Activated naive CD8-positive, alpha-beta T cell treated with anti-CD3 and anti-CD28 coated beads, Interleukin-2, amount 50 U/mL, for 16 hours (primary cell): ENCODE results near the gene ATP5F1D.
"Not testable (repeated sequence)": the region's sequence is repeated elsewhere in the genome, so short reads cannot be mapped to it uniquely, and the experiment has no call there.

Experiments
- DNase-seq: peaks from one replicate; pipeline ENCODE4 v3.0.0-alpha.2; 2020; ENCODE audit warnings: low read depth, low spot score

ATP5F1D gene

DNA sequence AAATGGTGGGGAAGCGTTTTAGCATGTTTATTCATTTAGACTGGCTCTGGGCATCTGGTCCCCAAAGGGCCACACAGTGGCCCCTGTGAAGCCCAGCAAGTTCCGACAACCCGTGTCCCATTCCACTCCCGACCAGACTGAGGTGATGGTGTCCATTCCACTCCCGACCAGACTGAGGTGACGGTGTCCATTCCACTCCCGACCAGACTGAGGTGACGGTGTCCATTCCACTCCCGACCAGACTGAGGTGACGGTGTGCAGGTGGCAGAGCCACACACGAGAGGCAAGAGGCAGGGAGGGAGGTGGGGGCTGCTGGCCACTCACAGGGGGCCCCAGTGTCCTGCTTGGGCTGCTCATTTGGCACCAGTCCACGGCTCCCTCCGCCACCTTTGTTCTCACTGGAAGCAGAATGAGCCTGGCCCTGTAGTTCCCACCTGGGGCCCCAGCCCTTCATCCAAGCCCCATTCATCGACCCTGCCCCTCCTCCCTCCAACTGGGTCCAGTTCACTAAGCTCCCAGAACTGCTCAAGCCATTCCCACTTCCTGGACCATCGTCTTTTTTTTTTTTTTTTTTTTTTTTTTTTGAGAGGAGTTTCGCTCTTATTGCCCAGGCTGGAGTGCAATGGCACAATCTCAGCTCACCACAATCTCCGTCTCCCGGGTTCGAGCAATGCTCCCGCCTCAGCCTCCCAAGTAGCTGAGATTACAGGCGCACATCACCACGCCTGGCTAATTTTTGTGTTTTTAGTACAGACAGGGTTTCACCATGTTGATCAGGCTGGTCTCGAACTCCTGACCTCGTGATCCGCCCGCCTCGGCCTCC is 4.9 kb downstream of the ATP5F1D start:
- DNase-seq: not testable (repeated sequence)

DNA sequence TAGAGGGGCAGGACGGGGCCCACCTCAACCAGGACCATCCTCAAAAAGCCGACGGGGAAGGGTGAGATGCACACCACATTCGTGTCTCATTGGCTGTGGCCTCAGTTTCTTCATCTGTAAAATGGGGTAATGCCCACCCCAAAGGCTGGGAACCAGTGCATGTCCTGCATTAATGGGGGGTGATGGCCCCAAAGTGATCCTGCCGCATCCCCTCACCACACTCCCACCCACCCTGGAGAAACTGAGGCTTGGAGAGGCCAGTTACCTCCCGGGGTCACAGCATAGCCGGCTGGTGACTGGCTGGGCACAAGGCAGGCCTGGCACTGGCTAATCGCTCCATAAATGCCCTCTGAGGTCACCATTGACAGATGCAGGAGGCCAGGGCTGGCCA is 6.2 kb downstream of the ATP5F1D start:
- DNase-seq: no peak

DNA sequence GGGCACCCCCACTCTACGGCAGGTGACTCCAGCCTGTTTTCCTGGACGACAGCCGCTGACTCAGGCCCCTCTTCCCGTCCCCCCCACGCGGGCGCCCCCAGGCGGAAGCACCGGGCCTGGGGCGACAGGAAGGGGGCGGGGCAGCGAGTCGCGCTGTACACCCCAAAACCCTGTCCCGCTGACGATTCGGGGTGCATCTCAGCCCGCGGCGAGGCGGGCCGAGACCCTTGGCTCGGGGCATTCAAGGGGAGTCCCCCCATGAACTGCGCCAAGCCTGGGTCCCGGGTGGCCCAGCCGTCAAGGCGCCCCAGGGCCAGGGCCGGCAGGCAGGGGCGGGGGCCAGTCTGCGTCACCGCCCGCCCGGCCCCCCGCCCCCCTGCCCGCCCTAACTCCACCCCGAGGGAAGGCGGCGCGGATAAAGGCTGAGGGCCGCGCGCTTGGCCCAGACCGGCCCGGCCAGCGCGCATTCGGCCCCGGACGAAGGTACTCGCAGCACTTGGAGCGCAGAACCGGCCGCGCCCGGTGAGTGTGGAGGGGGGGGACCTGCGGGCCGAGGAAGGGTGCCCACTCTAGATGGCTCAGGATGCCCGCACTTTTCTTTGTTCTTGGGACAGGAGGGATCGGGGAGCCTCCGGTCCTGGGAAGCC is 6.7 kb downstream of the ATP5F1D start, which contains the start of gene MIDN:
MIDN (plus strand) TSS at position 445 of the 647 bp plus-strand sequence. CDS start 1,714 bp downstream, outside the sequence.
- no peak for DNase-seq

DNA sequence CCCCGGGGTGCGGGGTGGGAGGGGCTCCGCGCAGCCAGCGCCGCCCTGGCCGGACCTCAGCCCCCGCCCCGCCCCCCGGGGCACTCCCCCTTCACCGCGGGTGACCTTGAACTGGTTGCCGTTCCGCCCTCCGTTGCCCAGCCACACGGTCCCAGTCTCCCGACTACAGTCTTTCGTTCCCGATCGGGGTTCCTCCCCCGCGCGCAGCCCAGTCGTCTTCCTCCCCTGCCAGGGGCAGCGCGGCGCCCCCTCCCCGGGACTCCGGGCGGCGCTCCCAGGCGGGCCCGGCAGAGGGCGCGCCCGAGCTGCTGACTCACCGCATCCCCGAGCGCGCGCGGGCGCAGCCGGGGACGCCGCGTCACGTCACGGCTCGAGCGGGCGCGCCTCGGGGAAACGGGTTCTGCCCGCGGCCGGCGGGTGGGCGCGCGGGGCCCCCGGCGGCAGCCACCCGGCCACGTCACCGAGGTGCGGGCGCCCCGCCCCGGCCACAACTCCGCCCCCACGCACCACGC is 7.3 kb downstream of the ATP5F1D start:
- no peak for DNase-seq

DNA sequence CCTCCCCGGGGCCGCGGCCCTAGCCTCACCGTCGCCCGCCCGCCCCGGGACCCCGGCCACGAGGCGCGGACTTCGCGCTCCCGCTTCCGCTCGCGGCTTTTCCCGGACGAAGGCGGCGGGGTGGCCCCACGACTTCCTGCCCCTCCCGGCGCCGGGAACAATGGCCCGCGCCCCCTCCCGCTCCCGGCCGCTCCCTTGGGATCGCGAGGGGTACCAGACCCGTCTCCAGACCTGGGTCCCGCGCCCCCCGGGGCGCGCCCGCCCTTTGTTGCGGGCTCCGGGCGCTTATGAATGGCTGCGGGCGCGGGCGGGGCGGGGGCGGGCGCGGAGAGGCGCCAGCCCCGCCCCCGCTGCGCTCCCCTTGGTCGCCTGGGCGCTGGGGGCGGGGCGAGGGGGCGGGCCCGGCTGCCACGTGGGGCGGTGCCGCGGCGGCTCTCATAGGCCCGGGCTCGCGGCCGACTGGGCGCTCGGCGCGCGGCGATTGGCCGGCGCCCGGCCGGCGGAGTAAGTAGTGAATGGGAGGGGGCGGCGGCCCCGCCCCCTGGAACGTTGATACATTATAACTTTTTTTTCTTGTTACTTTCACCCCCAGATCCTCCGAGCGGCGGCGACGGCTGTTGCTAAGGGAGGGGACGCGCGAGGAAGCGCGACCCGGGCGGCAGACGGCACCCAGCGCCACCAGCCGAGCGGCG is 7.9 kb downstream of the ATP5F1D start:
- DNase-seq: peak; percentile 90

DNA sequence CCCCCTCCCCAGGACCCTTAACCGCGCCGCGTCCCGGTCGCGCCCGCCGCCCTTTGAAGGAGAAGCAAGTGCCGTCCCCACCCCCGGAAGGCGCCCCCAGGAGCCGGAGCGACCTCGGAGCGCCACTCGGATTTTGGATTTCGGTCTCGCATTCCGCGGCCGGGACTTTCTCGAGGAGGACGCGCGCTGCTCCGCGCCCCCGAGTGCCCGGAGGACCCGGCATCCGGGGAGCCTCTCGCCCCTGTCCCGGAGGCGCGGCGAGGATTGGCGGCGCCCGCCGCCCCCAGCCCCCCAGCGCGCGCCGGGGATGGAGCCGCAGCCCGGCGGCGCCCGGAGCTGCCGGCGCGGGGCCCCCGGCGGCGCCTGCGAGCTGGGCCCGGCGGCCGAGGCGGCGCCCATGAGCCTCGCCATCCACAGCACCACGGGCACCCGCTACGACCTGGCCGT is 8.5 kb downstream of the ATP5F1D start:
- DNase-seq: no peak

DNA sequence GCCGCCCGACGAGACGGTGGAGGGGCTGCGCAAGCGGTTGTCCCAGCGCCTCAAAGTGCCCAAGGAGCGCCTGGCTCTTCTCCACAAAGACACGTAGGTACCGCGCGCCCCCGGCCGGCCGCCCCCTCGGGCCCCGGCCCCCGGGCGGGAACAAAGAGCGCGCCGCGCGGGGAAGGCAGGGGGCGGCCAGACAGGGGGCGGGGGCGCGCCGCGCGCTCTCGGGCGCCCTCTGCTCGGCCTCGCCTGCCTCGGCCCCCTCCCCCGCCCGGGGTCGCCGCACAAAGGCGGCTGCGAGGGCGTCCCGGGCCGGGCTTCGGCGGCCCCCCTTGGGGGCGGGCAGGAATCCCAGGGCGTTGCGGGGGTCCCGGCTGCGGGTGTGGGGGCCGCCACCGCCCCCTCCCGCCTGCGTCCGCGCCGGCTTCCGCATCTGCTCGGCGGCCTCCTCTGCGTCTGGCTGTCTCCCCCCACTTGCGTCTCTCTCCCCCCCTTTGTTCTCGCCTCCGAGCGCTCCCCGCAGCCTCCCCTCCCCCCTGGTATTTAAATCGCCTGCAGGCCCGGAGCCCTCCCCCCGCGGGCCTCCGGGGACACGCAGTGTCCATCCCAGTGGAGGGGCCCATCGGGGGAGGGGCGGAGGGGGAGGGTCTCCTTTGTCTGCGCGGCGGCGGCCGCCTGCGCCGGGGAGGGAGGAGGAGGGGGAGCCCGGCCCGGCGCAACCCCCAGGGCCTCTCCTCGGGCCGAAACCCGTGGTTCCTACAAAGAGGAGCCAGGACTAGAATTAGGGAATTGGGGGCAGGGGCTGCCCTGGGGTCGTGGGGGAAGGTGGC is 9.1 kb downstream of the ATP5F1D start:
- DNase-seq: no peak

DNA sequence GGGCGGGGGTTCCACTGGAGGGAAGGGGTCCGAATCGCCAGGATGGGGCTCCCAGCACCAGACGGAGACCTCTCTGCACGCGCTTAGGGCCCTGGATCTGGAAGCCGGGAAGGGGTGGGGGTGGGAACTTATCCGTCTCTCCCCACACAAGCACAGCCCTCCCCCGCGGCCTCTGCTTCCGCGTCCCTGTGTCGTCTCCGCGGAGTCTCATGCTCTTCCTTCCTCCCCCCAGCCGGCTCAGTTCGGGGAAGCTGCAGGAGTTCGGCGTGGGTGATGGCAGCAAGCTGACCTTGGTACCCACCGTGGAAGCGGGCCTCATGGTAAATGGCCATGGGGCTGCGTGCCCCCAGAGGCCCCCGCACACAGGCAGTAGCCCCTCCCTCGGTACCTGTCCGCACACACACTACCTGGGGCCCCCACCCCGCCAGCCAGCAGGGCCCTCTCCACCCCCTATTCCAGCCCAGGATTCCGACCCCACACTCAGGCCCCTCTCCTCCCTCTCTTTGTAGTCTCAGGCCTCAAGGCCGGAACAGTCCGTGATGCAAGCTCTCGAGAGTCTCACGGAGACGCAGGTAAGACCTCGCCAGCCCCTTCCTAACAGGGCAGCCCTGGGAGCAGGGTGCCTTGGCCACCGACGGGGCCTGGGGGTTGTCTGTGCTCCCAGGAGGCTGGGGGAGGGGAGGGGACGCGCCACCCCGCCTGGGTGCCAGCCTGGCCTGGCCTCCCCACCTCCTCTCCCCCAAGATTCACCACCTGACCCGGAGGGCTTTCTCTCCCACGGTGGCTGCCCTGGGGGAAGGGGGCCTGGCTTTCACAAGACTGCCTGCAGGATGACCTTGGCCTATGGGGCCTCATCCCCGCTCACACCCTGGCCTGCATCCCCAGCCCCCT is 10.0 kb downstream of the ATP5F1D start:
- DNase-seq: no peak

DNA sequence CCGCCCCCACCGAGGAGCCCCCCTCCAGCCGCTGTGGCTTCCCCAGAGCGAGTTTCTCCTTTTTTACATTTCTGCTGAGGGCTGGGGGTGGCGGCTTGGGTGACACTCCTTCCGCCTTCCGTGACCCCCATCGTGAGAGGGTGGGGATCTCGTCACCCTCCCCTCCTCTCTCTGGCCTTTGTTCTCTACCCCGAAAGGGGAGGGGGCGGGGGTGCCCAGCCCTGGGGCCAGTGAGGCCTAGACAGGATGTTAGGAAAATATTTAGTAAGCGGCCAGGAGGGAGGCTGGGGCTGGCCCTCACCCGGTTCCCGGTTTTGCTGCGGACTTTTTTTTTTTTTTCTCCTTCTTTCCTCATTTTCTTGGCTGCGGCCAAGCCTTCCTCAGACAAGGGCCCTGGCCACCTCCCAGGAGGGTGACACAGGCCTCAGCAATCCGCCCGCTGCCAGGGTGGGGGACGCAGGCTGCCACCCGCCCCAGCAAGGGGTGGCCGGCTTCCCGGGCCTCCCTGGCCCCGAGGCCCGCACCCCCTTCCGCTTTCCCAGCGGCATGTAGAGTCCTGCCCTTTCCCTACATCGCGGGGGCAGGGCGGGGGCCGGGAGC is 10.8 kb downstream of the ATP5F1D start:
- DNase-seq: no peak

DNA sequence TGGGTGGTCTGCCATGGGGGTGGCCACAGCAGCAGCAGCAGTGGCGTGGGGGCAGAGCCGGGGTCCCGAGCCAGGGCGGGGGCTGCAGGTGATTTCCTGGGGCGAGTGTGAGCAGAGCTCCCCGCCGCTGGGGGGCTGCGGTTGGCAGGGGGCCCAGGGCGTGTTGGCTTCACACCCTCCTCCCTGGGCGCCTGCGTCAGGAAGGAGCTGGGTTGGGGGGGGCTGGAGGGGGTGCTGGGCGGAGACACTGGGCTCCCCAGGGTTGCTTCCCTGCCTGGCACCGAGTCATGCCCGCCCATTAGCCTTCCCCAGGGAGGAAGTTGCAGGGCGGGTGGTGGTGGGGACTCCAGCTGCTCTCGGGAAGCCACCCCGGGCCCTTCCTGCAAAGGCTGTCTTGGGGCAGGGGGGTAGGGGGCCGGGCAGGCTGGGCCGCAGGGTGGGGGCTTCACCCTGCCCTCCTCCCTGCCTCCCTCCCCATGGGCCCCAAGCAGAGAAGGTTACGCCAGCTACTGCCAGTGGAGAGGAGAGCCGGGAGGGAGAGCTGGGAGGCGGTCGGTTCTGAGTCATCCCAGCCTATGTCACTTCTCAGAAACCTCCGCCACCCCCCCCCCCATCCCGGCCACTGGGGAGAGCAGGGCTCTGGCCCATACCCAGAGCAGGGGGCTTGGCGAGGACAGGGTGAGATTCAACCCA is 11.4 kb downstream of the ATP5F1D start:
- DNase-seq: no peak

DNA sequence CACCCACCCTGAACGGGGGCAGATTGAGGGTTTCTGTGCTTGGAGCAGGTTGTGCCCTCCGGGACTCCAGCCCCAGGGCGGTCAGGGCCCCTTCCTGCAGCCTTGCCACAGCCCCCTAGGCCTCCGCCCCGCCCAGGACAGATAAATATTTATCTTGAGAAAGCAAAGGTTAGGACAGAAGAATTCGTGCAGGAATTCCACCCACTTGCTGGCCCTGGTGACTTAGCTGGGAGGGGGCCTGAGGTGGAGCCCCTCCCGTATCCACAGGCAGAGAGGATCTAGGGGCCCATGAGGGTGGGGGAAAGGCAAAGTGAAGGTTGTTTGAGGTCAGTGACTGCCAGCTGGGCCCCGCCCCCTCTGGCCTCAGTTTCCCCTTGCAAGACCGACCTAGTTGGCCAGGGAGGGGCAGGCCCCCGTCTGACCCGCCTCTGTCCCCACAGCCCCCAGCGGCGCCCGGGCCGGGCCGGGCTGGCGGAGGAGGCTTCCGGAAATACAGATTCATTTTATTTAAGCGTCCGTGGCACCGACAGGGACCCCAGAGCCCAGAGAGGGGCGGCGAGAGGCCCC is 12.0 kb downstream of the ATP5F1D start:
- DNase-seq: no peak

DNA sequence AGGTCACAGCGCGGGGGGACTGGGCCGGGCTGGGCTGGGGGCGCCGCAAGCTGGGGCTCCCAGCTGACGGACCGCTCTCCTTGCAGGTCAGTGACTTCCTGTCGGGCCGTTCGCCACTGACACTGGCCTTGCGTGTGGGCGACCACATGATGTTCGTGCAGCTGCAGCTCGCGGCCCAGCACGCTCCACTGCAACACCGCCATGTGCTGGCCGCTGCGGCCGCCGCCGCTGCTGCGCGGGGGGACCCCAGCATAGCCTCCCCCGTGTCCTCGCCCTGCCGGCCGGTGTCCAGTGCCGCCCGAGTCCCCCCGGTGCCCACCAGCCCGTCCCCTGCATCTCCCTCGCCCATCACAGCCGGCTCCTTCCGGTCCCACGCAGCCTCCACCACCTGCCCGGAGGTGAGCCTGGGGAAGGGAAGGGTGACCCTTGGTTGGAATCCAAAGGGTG is 12.6 kb downstream of the ATP5F1D start:
- no peak for DNase-seq

DNA sequence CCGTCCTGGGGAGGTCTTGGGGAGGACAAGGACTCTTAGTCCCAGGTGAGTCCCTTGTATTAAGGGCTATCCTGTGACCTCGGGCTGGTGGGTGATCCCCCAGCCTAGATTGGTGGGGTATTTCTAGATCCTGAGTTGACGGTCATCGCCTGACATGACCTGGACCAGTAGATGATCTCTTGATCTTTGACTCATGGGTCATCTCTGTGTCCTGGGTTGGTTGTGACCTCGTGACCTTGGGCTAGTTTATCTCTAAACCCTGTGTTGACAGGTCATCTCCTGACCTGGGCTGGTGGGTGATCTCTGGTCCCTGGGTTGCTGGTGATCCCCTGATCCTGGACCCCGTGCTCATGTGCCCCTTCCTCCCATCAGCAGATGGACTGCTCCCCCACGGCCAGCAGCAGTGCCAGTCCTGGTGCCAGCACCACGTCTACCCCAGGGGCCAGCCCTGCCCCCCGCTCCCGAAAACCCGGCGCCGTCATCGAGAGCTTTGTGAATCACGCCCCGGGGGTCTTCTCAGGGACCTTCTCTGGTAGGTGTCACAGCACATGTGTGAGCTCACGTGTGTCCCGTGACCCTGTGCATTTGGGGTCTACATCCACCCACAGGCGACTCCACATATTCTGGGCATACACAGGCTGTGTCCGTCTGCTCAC is 13.1 kb downstream of the ATP5F1D start:
- DNase-seq: no peak

DNA sequence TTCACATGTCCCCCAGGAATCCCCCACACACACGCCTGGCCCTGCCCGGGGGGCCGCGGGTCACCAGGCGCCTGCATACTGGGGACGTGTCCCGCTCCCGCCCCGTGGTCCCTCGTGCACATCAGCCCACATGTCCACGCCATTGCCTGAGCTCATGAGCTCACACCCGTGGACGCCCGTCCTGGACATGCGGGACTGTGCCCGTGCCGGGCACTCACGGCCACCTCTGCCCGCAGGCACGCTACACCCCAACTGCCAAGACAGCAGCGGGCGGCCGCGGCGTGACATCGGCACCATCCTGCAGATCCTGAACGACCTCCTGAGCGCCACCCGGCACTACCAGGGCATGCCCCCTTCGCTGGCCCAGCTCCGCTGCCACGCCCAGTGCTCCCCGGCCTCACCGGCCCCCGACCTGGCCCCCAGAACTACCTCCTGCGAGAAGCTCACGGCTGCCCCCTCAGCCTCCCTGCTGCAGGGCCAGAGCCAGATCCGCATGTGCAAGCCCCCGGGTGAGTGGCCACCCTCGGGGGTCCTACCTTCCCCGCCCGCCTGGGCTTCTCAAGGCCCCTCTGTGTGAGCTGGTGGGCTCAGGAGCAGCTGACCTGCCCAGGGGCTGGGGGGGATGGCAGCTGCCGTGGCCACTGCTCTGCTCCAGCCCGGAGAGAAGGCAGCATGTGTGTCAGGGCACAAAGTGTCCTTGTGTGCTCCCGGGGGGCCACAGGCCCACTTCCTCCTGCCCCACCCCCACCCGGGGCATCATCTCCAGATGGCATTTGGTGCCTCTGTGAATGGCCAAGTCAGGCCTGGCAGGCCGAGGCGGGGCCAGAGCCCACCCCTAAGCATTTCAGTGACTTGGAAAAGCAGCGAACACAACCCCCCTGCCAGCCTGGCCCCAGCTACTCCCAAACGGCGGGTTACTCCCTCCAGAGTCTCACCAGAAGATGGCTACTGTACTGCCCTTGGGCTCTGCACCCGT is 13.9 kb downstream of the ATP5F1D start:
- no peak for DNase-seq

DNA sequence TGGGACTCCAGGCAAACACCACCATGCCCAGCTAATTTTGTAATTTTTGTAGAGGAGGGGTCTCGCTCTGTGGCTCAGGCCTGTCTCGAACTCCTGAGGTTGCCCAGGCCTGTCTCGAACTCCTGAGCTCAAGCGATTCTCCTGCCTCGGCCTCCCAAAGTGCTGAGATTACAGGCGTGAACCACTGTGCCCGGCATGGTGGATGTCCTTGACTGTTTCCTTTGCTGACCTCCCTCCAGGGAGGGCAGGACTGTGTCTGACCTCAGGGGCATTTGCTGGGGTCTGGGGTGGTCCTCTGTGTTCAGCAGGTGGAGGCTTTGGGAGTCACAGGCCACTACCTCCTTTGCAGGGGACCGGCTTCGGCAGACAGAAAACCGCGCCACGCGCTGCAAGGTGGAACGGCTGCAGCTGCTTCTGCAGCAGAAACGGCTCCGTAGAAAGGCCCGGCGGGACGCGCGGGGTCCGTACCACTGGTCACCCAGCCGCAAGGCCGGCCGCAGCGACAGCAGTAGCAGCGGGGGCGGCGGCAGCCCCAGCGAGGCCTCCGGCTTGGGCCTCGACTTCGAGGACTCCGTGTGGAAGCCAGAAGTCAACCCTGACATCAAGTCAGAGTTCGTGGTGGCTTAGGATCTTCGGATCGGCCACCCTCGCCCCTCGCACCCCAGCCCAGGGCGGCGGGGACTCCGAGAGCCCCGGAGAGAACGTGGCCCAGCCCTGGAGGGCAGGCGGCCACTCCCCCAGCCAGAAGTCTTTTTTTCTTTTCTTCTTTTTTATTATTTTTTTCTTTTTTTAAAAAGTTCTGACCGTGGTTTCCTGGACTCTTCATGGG is 15.3 kb downstream of the ATP5F1D start:
- no peak for DNase-seq

DNA sequence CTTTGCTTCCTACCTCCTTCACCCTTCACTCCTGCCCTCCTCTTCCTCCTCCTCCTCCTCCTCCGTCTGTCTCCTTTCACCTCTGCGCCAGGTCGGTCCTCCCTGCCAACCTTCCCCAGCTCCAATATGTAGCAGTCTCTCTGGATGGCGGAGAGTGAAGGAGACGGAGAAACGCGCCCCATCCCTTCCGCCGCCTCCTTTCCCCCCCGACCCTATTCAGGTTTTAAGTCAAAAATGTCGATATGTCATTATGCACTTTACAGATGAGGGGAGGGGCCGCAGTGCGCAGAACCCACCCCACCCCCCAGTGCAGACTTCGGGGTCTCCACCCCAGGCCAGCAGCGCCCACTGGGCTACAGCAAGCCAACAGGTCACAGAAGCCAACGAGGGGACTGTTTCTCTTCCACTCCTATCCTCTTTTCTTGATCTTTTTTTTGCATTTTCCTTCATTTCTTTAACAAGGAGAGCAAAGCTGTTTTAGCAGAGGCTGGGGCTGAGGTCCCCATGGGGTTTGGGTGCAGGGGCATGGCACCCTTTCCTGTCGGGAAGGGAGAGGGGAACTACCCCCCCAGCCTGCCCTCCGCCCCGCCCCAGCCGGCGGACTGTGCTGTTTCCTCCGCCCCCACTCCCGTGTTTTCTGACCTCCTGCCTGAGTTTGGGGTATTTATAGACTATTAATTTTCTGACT is 16.1 kb downstream of the ATP5F1D start:
- DNase-seq: no peak
